ENCODE measurements around the gene NRP2.

The NRP2 gene

DNA sequence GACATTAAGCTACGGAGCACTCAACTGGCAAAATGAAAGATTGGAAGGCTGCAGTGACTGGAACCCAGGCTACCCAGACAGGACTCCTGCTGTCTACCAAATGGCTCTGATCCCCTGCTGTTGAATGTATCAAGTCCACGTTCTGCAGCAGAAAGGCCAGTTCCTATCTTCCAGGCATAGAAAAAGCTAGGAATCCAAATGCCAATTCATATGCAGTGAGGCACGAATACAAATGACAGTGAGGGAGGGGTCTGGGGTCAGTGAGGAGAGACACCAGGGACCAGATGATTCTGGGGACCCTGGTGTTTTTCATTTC, 5.3 kb downstream of the NRP2 start:
- DNase-seq = no peak

DNA sequence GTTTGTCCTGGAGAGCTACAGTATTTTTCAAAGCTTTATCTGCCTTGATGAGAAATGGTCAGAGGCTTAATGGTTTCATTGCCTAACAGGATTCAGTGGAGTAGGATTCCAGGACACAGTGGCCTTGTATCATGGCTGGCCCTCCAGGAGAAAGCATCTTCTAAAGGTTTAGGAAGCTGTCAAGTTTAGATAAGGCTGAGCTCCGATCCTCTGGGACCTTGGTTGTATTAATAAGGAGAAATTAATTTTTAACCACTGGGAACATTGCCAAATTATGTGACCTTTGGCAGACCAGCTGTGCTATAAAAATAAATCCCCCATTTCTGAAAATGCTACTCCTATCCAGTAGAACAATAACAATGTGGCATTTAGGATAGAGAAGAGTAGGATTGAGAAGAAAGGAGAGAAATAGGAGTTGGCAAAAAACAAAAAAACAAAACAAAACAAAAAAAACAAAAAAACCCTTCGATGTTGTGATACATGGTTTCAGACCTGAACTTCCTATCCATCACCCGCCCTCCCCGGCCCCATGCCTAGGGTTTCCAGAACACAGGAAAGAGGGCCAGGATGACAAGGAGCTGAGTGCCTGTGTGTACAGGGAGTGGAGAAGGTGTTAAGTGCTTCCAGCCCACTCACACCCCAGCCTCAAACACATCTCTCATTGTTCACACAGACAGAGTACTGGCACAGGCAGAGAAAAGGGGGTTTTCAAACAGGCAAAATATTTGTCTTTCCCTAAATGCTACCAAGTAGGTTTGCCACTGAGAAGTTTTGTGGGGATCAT, 6.3 kb downstream of the NRP2 start:
- no peak for DNase-seq

DNA sequence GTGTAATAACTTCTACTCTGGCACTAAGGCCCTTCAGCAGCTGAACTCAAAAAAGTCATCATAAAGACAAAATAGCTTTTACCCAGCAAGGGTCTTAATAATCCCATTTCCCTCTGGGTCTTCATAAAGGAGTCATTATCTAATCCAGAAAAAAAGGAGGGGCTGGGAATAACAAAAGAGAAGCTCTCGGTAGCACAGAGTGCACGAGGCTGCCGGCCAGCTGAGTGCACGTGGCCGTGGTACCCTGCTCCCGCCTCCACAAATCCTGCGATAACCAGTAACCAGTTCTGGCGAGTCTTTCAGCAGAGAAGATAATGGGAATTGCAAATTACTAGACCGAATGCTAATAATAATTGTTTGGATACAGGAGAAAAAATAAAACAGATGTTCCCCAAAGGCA, 7.5 kb downstream of the NRP2 start:
- no peak for DNase-seq

DNA sequence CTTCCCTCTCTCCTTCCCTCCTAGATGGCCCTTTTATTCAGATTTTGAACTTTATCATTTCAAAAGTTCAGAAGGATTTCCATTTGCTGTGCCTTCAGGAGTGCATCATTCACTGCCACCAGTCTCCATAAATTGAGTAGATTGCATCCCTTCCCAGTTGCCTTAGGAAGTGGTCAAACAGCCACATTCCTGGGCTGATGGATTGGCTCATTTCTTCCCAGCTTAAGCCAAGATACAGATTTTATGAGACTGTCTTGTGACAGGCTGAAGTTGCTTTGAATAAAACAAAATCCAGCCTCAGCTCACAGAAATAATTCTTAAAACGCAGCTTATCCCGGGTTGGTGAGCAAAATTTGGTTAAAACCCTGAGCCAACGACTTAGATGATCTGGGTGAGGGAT, 9.8 kb downstream of the NRP2 start:
- no peak for DNase-seq

DNA sequence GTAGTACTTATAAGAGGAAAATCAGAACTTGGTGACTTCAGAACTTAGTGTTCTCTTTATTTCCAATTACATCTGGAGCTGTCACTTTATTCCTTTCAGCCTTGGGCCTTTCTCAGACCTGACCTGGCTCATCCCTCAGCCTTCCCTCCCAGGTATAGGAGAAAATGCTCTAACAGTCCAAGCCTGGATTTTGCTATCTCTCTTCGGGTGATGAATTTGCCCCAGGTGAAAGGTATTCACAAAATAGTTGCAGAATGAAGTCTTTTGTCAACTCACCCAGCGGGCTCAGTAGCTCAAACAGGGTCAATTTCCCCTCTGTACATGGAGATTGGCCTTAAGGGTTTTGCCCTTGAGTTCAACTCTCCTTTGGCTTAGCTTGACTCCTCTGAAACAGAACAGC, 12.0 kb downstream of the NRP2 start:
- no peak for DNase-seq

DNA sequence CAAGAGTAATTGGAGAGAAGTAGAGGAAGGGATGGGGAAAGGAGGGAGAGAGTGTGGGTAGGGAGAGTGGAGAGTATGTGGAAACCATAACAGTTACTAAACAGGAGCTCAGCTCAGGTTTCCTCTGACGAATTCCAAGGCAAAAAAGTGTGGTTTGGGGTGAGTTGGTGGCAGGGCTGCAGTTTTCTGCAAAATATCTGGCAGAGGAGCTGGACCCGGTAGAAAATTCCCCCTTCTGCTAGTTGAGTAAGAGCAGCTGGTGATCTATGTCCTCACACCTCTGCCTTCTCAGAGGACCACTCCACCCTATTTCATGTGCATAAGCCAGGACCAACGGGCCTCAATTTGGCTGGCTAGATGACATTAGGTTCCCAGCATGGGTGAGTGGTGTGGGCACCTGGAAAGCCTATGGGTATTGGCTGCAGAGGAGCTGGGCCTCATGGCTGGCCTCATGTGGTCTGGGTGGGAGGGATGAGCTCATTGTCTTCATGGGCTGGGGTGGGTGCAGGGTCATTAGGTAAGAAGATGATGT, 13.2 kb downstream of the NRP2 start:
- DNase-seq = no peak

DNA sequence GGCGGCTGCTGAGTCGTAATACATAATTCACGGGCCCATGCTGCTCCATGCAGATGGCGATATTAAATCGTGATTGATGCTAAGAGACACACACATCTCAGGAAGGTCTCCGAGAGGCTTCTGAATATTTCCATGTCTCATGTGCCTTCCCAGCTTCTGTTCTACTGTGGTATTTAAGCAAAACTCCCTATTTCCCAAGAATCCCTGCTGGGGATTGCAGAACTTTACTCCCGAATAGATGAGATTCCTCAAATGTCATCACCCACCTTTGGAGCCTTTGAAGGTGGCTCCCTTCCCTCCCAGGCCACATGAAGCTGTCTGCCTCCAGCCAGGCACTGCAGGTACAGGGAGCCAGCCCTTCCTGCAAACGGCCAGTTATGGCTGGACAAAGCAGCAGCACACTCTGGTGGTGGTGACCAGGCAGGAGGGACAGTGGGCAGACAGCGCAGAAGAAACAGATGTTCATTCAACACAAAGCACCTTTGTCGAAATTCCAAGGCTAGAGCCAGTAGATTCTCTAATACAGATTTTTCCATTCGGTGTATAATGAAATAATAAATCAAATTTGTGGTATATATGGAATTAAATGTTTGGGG, 14.1 kb downstream of the NRP2 start:
- DNase-seq = no peak

DNA sequence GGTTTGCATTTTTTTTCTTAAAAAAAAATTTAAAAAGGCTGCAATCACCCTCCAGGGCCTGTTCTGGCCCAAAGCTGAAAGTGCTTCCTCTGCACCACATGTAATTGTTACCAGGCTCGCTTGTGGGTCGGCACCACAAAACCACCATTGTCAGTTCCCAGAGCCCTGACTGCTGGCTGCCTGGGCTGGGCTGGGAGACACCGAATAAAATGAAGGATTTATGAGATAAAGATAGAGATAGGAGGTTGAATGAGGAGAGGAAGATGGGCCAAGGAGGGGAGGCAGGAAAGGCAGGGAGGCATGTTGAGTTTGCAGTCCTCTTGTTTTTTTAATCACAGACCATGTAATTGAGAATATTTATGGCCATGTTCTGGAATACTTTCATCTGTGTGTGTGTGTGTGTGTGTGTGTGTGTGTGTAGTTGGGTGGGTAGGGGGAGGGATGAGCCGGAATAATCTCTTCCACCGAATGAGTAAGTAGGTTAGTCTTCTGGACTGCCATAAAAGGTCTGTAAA, 14.7 kb downstream of the NRP2 start:
- DNase-seq = no peak

DNA sequence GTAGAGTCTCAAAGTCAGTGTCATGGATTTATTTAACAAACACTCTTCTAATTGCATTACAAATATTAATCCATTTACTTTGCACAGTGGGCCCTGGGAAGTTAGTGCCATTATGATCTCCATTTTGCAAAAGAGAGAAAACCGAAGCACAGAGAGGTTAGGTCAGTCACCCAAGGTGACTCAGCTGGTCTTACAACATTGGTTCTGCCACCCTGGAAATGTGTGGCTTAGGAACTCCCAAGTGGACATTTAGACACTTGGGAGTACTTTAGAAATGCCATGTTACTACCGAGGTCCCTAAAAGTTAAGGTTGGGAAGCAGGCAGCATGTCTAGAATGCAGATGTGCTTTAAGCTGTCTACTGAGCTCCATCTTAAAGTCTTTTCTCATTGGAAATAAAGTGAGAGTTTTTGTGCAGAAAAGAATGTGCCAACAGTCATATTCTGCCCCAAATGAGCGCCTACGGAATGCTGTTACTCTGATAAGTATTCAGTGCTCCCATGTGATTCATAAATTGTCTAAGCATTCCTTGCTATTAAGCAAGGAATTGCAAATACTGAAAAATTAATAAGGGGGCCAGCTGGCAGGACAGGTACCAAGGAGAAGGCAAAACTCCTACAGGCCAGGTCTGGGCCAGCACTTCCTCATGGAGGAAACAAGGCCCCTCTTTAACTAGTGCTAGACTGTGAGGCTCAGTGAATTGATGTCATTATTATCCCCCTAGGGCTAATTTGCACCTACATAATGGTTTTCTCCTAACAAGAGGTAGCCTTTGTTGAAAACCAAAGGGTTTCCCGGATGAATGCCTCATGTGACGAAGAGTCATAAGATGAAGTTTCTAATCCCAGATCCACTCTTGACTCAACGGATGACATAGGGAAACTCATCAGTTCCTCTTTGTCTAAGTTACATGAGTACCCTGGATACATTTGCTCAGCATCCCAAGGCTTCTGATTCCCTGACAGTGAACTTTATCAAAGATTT, 16.3 kb downstream of the NRP2 start:
- DNase-seq = no peak

DNA sequence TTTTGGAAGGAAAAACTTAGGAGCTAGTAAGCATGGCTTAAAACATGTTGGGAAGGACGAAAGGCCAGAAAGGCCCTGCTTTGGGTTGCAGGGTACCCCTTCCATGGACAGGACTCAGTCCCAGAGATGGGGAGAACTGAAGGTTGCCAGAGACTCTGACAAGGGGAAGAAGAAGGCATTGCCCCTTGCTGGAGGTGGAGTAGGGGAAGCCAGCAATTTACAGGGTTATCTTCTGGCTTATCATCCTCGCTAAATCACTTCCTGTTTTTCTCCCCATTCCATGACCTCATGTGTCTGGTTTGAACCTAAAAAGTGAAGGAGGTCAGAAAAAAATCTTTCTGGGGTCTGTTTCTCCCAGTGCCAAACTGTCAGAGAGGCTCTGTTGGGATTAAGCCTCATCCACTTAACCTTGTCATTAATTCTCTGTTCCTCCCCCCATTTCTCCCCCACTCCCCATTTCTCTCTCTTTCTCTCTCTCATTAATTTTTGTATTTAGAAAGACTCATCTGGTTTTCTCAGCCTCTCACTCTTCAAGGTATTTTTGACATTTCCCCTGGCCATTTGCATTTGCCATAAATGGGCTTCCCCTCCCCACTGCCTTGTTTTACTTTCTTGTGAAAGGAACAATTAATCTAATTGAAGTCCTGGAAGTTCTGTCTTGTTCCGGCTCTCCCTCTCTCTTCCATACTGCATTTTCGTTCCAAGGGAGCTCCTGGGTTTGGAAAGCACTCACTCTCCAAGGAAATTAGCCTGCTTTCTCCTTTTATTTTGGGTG, 17.4 kb downstream of the NRP2 start:
- no peak for DNase-seq

DNA sequence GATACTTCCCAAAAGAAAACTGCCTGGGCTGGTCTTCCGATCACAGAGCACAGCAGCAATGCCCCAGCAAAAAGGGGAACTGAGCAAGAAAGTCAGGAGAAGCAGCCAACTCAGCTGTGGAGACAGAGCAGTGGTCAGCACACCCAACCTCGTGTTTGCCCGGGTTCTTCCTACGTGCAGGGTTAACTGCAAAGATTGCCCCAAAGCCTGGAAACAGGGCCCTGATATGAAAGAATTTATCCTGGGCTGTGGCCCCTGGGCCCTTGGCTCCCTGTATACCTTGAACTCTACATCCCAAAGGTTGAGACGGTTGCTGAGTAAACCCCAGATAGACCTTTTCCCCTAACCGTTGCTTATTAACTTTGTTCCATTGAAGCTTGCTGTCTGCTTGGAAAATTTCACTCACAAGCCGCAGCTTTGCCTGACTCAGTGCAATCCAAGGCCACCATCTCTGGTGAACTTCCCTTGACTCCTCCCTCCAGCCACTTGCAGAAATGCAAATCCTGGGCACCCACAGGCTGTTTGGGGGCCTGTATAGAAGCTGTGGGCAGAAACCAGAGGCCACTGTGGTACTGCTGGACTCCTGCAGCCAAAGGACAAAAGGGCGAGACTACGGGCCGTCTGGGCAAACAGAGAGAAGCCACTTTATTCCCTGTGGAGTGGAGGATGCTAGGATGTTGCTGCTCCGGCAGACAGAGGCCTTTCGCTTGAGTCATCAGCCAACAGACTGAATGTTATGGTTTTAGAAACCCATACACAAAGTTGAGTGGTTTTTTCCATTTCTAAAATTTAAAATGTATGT, 18.2 kb downstream of the NRP2 start:
- DNase-seq = no peak

DNA sequence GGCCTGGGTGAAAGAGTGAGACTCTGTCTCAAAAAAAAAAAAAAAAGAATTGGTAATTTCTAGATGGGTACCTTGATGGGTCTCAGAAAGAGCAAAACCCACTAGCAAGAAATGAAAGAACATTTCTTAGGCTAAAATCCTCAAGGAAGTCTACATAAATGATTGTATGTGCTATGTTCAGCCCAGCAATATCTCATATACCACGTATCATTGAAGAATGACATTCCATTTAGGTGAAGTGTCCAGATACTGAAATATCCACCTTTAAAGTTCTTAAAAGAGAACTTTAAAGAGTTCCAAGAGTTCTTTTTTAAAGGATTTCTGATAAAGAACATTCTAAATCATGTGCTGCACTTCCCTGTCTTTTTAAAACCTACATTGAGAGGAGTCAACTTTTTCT, 19.2 kb downstream of the NRP2 start:
- DNase-seq = no peak

DNA sequence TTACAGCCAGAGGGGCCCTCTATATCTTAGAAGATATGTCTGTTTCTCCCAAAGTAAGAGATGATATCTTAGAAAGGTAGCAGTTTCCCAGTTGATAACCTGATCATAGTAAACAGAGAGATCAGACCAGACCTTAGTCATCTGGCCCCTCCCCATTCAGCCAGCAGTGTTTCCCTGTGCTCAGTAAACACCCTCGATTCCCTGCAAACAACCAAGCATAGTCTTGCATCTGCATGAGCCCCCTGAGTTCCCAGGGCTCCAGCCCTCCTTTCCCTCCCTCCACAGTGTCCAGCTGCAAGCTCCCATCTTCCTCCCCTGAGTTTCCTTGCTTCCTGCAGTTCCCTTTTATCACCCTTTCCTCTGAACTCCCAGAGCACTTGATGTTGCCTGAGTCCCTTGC, 20.3 kb downstream of the NRP2 start:
- no peak for DNase-seq

DNA sequence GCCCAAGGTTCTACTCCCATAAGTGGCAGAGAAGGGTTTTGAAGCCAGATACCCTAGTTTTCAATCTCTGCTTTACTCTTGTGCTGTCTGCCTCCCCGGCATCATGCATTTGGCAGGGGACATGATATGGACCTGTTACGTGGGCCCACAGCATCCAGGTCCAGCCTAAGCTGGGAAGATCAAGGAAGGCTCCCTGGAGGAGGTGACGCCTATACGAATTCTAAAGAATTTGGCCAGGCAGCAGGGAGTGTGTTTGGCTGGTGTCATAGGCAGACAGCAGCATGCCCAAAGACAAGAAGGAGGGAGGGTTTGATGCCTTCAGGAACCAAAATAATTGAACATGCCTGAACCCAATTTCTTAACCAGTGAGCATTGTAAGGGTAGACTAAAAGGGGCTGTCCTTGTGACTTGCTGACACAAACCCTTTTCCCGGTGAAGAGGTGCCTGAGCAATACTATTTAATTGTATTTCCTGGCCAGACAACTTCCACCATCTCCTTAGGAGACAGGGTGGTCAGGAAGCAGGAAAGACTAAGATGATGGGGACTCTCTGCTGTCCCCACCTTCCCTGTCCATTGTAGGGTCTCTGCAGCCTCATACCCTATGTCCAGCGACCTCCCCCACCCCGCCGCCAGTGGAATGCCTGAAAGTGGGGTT, 21.3 kb downstream of the NRP2 start:
- DNase-seq = no peak

DNA sequence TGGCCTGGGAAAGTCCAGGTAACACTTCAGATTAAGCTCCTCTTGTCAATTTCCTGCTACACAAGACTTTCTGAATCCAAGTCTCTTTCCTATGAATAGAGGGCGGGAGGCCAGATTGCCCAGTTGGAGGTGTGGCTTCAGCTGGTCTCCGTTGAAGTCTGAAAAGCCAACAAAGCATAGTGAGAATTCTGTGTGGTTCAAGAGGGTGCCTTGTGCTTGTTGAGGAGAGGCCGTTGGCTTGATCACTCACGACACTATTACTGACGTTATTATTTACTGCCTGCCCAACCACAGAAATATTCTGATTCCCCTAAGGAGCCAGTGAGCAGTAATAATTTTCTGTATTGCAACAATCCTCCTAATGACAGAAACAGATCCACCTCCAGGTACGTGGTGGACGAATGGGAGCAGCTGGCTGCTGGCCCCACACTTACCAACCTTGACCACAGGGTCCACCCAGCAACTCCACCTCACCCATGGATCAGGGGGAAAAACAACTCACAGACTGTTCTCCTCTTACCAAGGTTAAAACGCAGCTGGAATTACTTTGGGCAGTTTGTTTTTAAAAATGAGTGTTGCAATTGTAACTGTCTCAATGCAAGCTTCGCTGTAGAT, 21.9 kb downstream of the NRP2 start:
- DNase-seq = no peak

DNA sequence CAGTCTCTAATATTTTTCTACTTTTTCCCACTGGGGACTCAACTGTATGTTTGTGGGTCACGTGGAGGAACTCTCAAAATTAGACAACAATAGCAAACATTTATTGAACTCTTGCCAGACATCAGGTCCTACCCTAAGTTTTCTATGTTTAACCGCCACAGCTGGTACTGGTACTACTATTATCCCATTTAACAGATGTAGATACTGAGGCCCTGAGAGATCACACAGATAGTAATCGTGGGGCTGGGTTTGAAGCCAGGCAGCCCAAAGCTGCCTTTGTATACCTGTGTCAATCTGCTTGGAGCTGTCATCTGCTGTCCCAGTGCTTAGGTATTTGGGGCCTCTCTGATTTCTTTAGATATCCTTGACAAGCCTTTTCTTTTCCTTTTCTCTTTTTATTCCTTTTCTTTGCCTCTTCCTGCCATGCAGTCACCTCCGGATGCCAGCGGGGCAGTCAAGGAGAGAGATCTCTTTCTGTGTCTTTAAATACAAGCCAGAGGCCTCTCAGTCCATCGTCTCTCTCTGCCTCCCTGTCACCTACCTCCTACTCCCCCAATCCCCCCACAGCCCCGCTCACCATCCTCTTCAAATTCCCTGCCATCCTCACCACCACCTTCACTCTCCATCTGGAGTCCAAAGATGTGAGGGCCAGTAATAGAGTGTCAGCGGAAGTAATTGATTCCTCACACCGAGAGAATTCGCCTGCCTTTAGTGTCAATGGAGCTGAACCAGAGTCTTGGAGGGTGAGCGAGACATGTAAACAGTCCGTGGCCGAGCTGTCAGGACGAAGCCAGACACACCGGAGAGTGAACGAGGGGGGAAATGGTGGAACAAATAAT, 23.4 kb downstream of the NRP2 start:
- no peak for DNase-seq

DNA sequence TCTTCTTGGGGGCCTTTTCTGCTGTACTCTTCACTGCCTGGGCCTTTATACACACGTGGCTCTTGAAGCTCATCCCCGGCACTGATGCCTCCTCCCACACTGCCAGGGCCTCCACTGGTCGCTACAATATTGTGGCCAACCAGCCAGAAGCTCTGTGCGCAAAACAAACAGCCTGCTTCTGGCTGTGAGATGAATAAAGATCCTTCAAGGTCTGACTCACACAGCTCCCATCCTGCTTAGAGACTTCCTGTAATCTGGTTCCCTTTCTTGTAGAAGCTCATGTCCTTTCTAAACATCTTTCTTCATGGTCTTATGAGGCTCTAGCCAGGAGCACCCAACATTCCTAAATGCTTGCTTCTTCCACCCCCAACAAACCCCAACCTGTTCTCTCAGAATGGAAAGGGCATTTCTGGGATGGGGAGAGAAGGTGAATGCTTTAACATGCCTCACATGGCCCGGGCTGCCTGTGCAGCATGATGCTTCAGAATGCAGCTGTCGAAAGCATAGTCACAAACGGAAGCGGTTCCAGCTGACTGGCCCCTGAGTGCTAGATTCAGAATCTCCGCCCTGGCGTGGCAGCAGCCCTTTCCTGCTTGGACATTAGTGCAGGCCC, 24.6 kb downstream of the NRP2 start:
- DNase-seq = peak; percentile 23

DNA sequence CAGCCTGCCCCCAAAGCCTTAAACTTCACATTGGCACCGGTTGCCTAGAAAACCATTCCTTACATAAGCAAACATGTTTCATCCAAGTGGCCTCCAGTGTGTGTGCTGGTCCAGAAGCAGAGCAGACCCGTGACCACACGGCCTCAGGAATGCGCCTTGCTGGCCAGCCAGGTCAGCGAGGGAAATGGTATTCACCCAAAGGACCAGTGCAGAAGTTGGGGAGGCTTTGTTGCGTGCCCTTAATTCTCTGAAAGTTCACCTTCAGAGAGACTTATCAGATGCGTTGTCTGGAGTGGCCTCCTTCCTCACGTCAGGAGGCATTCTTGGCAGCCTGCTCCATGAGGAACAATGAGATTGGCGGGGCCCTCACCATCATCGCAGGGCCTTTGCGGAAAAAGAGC, 25.9 kb downstream of the NRP2 start:
- no peak for DNase-seq

DNA sequence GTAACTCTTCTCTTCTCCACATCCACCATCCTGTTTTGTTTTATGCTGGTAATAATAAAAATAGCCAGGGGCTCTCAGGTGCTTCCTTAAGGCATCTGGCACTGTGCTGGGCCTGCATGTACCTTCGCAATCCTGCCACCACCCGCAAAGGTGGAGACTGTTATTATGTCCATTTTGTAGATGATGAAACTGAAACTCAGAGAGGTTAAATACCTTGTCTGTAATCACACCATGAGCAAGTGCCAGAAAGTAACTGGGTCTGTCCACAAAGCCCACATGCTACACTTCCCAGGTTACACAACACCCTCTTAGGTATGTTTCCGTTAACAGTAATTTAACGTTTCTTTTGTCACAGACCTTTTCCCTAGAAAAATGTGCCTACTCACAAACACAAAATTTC, 27.0 kb downstream of the NRP2 start:
- DNase-seq = no peak
